H1 (cell line): ENCODE data around the gene REEP2. TPM values are rescaled to one million over a fixed set of nuclear protein-coding genes. Genes with fewer than 3 reads are reported as not detected.

Experiments used
- CTCF ChIA-PET: fragments of 300-600 bp; sonication (Branson Sonifier 250); formaldehyde crosslinking; loops from one replicate; lab custom pipeline; 2021; ENCODE audit not compliant: partially characterized antibody; lab: Charles Lee
- POLR2A ChIA-PET: fragments of 300-600 bp; sonication (Branson Sonifier 250); formaldehyde crosslinking; loops from one replicate; lab custom pipeline; 2021; ENCODE audit warnings: inconsistent platforms; ENCODE audit not compliant: partially characterized antibody; lab: Charles Lee
- DNase-seq, 2 experiments: peaks; one replicate each; pipeline versions ENCODE4 v3.0.0 to v3.0.0-alpha.2; 2010 to 2022; ENCODE audit warnings: low spot score in 2 of 2, low read depth in 1 of 2, mixed read lengths in 1 of 2
- FAIRE-seq: peaks from 2 replicates; lab custom pipeline; 2011; peaks lifted over from hg19 to GRCh38; lab: Jason Lieb, UNC
- H2AFZ ChIP-seq: 2 replicates; pipeline ENCODE4 v1.8.1; 2012; ENCODE audit warnings: low read length, inconsistent platforms
- H2AK5ac ChIP-seq: 2 replicates; pipeline ENCODE4 v1.6.1; 2013; ENCODE audit warnings: low read depth, low read length
- H2BK120ac ChIP-seq: replicated peaks from 2 replicates; pipeline ENCODE3; 2013; ENCODE audit warnings: low read depth, low read length, inconsistent platforms
- H2BK12ac ChIP-seq: 2 replicates; pipeline ENCODE4 v1.6.1; 2013; ENCODE audit warnings: low read depth, low read length
- H2BK15ac ChIP-seq: 2 replicates; pipeline ENCODE4 v1.6.1; 2013; ENCODE audit warnings: low read length
- H2BK20ac ChIP-seq: 2 replicates; pipeline ENCODE4 v1.6.1; 2013; ENCODE audit warnings: low read length
- H2BK5ac ChIP-seq: 2 replicates; pipeline ENCODE4 v1.6.1; 2013; ENCODE audit warnings: low read depth, low read length
- H3K14ac ChIP-seq: 2 replicates; pipeline ENCODE4 v1.6.1; 2013; ENCODE audit warnings: inconsistent platforms; ENCODE audit not compliant: insufficient read length
- H3K18ac ChIP-seq: 2 replicates; pipeline ENCODE4 v1.6.1; 2013; ENCODE audit warnings: low read length; ENCODE audit errors: extremely low read depth
- H3K23ac ChIP-seq: 2 replicates; pipeline ENCODE4 v1.6.1; 2013; ENCODE audit warnings: inconsistent platforms; ENCODE audit not compliant: insufficient read length
- H3K23me2 ChIP-seq: 2 replicates; pipeline ENCODE4 v1.6.1; 2013; ENCODE audit warnings: low read depth, low read length
- H3K27ac ChIP-seq: 2 replicates; pipeline ENCODE4 v1.6.1; 2011; ENCODE audit warnings: low read depth, low read length, inconsistent platforms
- H3K27me3 ChIP-seq, 4 experiments: replicated peaks in 1 of 4; 1 replicate in 1 of 4; 2 replicates in 3 of 4; pipeline versions ENCODE4 v1.6.1 to v1.8.1; 2011 to 2013; ENCODE audit warnings: low read length in 3 of 4, mild to moderate bottlenecking in 3 of 4, inconsistent platforms in 2 of 4, mixed read lengths in 2 of 4, moderate library complexity in 1 of 4; ENCODE audit not compliant: control insufficient read depth in 3 of 4, insufficient read depth in 3 of 4; ENCODE audit errors: extremely low read depth in 1 of 4
- H3K36me3 ChIP-seq, 4 experiments: 2 replicates each; pipeline versions ENCODE4 v1.6.1 to v1.8.1; 2011 to 2013; ENCODE audit warnings: mild to moderate bottlenecking in 4 of 4, low read length in 3 of 4, moderate library complexity in 2 of 4, control low read depth in 1 of 4, inconsistent platforms in 1 of 4; ENCODE audit not compliant: insufficient read depth in 4 of 4, control insufficient read depth in 2 of 4
- H3K4ac ChIP-seq: replicated peaks from 2 replicates; pipeline ENCODE3; 2013; ENCODE audit warnings: low read length, low read depth, mixed read lengths, inconsistent platforms; ENCODE audit not compliant: insufficient read length
- H3K4me1 ChIP-seq, 4 experiments: replicated peaks in 1 of 4; 1 replicate in 1 of 4; 2 replicates in 3 of 4; pipeline versions ENCODE4 v1.6.1 to v1.8.1; 2011 to 2013; ENCODE audit warnings: low read length in 3 of 4, inconsistent platforms in 2 of 4, mixed read lengths in 1 of 4; ENCODE audit not compliant: insufficient read depth in 4 of 4, control insufficient read depth in 3 of 4
- H3K4me2 ChIP-seq, 2 experiments: 2 replicates each; pipeline versions ENCODE4 v1.6.1 to v1.8.1; 2011 to 2013; ENCODE audit warnings: low read depth in 2 of 2, low read length in 2 of 2, control low read depth in 1 of 2, inconsistent platforms in 1 of 2, mild to moderate bottlenecking in 1 of 2; ENCODE audit not compliant: insufficient read depth in 1 of 2
- H3K4me3 ChIP-seq, 4 experiments: fragments of 200-600, 300-600 bp in 1 of 4; sonication (generic), shearing (Covaris generic), sonication (Bioruptor Twin) in 1 of 4; 2 replicates each; pipeline versions ENCODE4 v1.5.1 to v1.8.1; 2011 to 2016; ENCODE audit warnings: low read length in 4 of 4, low read depth in 3 of 4, control low read depth in 2 of 4, inconsistent platforms in 2 of 4, mild to moderate bottlenecking in 2 of 4, mixed read lengths in 1 of 4, moderate library complexity in 1 of 4; ENCODE audit not compliant: insufficient read depth in 2 of 4; ENCODE audit errors: extremely low read depth in 1 of 4
- H3K56ac ChIP-seq: replicated peaks from 2 replicates; pipeline ENCODE3; 2013; ENCODE audit warnings: low read depth, mild to moderate bottlenecking, mixed read lengths, low read length, inconsistent platforms; ENCODE audit not compliant: insufficient read length
- H3K79me1 ChIP-seq: 2 replicates; pipeline ENCODE4 v1.6.1; 2013; ENCODE audit warnings: low read depth, low read length, control low read depth
- H3K79me2 ChIP-seq, 2 experiments: 2 replicates each; pipeline versions ENCODE4 v1.6.1 to v1.8.1; 2012 to 2013; ENCODE audit warnings: low read length in 2 of 2, mild to moderate bottlenecking in 2 of 2, inconsistent platforms in 1 of 2; ENCODE audit not compliant: insufficient read depth in 2 of 2, control insufficient read depth in 1 of 2
- H3K9ac ChIP-seq, 4 experiments: replicated peaks in 1 of 4; 1 replicate in 1 of 4; 2 replicates in 3 of 4; pipeline versions ENCODE4 v1.6.1 to v1.8.1; 2011 to 2013; ENCODE audit warnings: low read depth in 3 of 4, low read length in 3 of 4, control low read depth in 2 of 4, mild to moderate bottlenecking in 2 of 4, moderate library complexity in 2 of 4, inconsistent platforms in 1 of 4; ENCODE audit errors: extremely low read depth in 1 of 4
- H3K9me3 ChIP-seq, 2 experiments: 2 replicates each; pipeline versions ENCODE4 v1.6.1 to v1.8.1; 2012 to 2013; ENCODE audit warnings: mild to moderate bottlenecking in 2 of 2, moderate library complexity in 2 of 2, control low read depth in 1 of 2, inconsistent platforms in 1 of 2, low read depth in 1 of 2, low read length in 1 of 2, mixed read lengths in 1 of 2; ENCODE audit not compliant: insufficient read depth in 2 of 2
- H4K20me1 ChIP-seq, 2 experiments: replicated peaks in 1 of 2; 2 replicates each; pipeline versions ENCODE3 to v1.8.1; 2011 to 2013; ENCODE audit warnings: inconsistent platforms in 2 of 2, low read length in 2 of 2, mild to moderate bottlenecking in 1 of 2; ENCODE audit not compliant: insufficient read depth in 2 of 2, control insufficient read depth in 1 of 2
- H4K5ac ChIP-seq: 2 replicates; pipeline ENCODE4 v1.6.1; 2013; ENCODE audit warnings: low read length, low read depth, mixed read lengths, inconsistent platforms; ENCODE audit not compliant: insufficient read length
- H4K8ac ChIP-seq: 2 replicates; pipeline ENCODE4 v1.8.0; 2013; ENCODE audit warnings: mild to moderate bottlenecking, moderate library complexity, low read length, inconsistent platforms; ENCODE audit not compliant: insufficient read depth; ENCODE audit errors: extremely low read depth
- H4K91ac ChIP-seq: replicated peaks from 2 replicates; pipeline ENCODE3; 2013; ENCODE audit warnings: low read length, mixed read lengths, inconsistent platforms; ENCODE audit not compliant: insufficient read length
- EP300 ChIP-seq, 2 experiments: IDR thresholded peaks; 1 replicate in 1 of 2; 2 replicates in 1 of 2; pipeline ENCODE4 v1.6.1; 2011 to 2012; ENCODE audit warnings: low read depth in 2 of 2, low read length in 2 of 2, mild to moderate bottlenecking in 2 of 2, borderline replicate concordance in 1 of 2, inconsistent platforms in 1 of 2, moderate library complexity in 1 of 2
- KDM5A ChIP-seq: fragments of 200-600 bp; IDR thresholded peaks from 2 replicates; pipeline ENCODE4 v1.7.1; 2012; ENCODE audit warnings: mild to moderate bottlenecking, low read length, inconsistent platforms, mixed read lengths
- RBBP5 ChIP-seq: IDR thresholded peaks from 2 replicates; pipeline ENCODE4 v1.7.1; 2012; ENCODE audit warnings: low read depth, mild to moderate bottlenecking, inconsistent platforms, low read length, moderate library complexity, borderline replicate concordance
- WGBS, 2 experiments: shearing (Covaris generic) in 1 of 2; methylation state at CpG; one replicate each; pipeline versions ENCODE4 v1.1.6 to v1.1.7; 2013 to 2015; ENCODE audit warnings: low lambda C conversion rate in 2 of 2, mixed read lengths in 2 of 2, inconsistent platforms in 1 of 2, low coverage in 1 of 2, missing lambda C conversion rate in 1 of 2; ENCODE audit not compliant: insufficient replicate concordance in 2 of 2, insufficient coverage in 1 of 2, insufficient read length in 1 of 2; ENCODE audit errors: extremely low coverage in 1 of 2, missing lambda C conversion rate in 1 of 2; 5-methylcytosine and 5-hydroxymethylcytosine counted together
- polyA plus RNA-seq, 7 experiments: library from polyadenylated mRNA; depleted of rRNA in 3 of 7; stranded (reverse) in 5 of 7; unstranded in 2 of 7; fragments of >200 nt in 5 of 7; fragments of 200-250 nt in 2 of 7; gene quantifications; 1 replicate in 5 of 7; 2 replicates in 1 of 7; 4 replicates in 1 of 7; pipeline versions ENCODE4 v1.2.1 to v1.2.3, GENCODE V29; 2011 to 2013; ENCODE audit warnings: missing spikeins in 2 of 7, mixed read lengths in 2 of 7
- total RNA-seq: library from RNA; stranded (reverse); fragmentation: NEBNext Ultra II Directional; extraction: Animal tissue kit (Norgen Biotek cat#: 25700); gene quantifications from 2 replicates; pipeline ENCODE4 v1.2.1, GENCODE V29; 2021
- TF ChIP-seq, protein P1 (sequence below): IDR thresholded peaks from 2 replicates; pipeline ENCODE4 v1.6.1; 2012; ENCODE audit warnings: inconsistent platforms

The REEP2 gene
- total and polyA plus RNA-seq, 2 of the 8 experiments (the other 6 are each of a cell fraction or from before 2014, with no cell fraction given), result 26.5 to 40.2 TPM

GRCh38 chr5:138490648-138491283 lies 51.9 kb downstream of the REEP2 start:
- POLR2A ChIA-PET, result interaction anchor here (1.0 to 3.2 kb wide), 5 partner anchors 13 to 57 kb away, joined by 3 to 41 read pairs (median 9); partner anchors contain the start of gene EGR1
- Histone ChIP-seq H2BK12ac (no peak overlapping the region), H2BK120ac (no peak overlapping the region), H3K14ac (no peak overlapping the region), H4K20me1 (no peaks in the 10 kb centered on the region), H3K79me2 (no peaks in the 10 kb centered on the region), H4K5ac (no peak overlapping the region), H3K9ac (no peak overlapping the region), H4K91ac (no peak overlapping the region), H3K4me2 (peak overlapping the region; percentile 84 to 85; a peak in 3 of 4 replicates), H3K4ac (no peak overlapping the region), H3K9me3 (no peaks in the 10 kb centered on the region), H3K23ac (no peak overlapping the region), H3K4me3 (no peak overlapping the region), H2AK5ac (0 out of 2 replicates have a peak overlapping the region, but pooled peaks have one; percentile 3), H2AFZ (no peak overlapping the region), H3K4me1 (peaks cover 3 to 21% (median 13%) of the 10 kb centered on the region in 4 experiments), H3K23me2 (peaks cover 6% of the 10 kb centered on the region; the same call in 1 of the 2 replicates), H3K18ac (no peak overlapping the region), H3K79me1 (no peaks in the 10 kb centered on the region), H3K27me3 (peaks cover 0 to 21% (median 17%) of the 10 kb centered on the region in 4 experiments; a peak in 5 of 7 replicates), H2BK20ac (no peak overlapping the region), H3K56ac (no peak overlapping the region), H2BK5ac (no peak overlapping the region), H3K36me3 (no peaks in the 10 kb centered on the region), H3K27ac (no peak overlapping the region), H2BK15ac (no peak overlapping the region), H4K8ac (no peak overlapping the region)
- 90% methylated on average over 12 of the region's 12 CpGs; no CpG with 5 or more reads in 1 of the 2 experiments for WGBS, 2 experiments
- DNase-seq (no peak), FAIRE-seq (no peak)
- CTCF ChIA-PET, result interaction anchor here (0.5 to 2.3 kb wide), 9 partner anchors 10 to 41 kb away, joined by 3 to 15 read pairs (median 4); no protein-coding TSS in a partner anchor
- no peak for TF ChIP-seq RBBP5
- no peak for TF ChIP-seq EP300 (IDR thresholded peaks at IDR 0.05; ENCODE audit: borderline replicate concordance in 1 of 2, low read depth in 2 of 2, low read length in 2 of 2)
- TF ChIP-seq, protein P1, sequence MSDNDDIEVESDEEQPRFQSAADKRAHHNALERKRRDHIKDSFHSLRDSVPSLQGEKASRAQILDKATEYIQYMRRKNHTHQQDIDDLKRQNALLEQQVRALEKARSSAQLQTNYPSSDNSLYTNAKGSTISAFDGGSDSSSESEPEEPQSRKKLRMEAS, result no peak
- TF ChIP-seq KDM5A, result no peak
